ENCODE measurements around the gene YAE1.

The YAE1 gene

DNA sequence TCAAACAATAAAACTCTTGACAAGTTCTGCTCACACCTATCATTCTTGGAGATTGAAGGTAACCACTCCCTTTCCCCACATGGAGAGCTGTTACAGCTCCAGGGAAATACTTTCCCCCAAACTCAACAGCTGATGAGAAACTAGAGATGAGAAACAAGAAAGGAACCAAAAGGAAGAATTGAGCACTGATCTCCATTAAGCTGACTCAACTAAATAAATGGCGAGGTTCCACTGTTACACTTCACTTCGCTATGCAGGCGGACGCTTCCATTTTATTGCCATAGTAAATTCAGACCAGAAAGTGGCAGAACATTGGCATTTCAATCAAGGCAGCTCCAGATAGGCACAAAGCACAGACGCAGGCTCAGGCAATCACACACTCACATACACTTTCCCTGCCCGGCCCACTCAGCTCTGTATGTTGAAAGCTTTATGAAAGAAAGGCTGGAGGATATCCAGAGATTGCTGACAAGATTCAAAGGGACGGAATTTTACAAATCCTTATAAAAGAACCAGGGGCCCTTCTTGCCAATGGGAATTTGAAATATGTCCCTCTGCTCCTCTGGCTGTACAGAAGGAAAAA lies 11.5 kb upstream of the YAE1 start:
- no peaks in the 10 kb centered on the region for H3K9me3 ChIP-seq (ENCODE audit: insufficient read depth, low read depth, low read length)
- no peak overlapping the region for H3K9ac ChIP-seq (ENCODE audit: low read depth, low read length)
- no peaks in the 10 kb centered on the region for H3K36me3 ChIP-seq (ENCODE audit: insufficient read depth, low read length)
- no peak overlapping the region for H3K27ac ChIP-seq (ENCODE audit: low read depth, low read length)
- H3K4me1 ChIP-seq (ENCODE audit: insufficient read depth, low read length), result no peaks in the 10 kb centered on the region
- H3K27me3 ChIP-seq (ENCODE audit: insufficient read depth, low read length), result no peaks in the 10 kb centered on the region
- no peak overlapping the region for H3K4me3 ChIP-seq (ENCODE audit: low read length)
- WGBS, result 94% methylated on average over 7 of the region's 7 CpGs

DNA sequence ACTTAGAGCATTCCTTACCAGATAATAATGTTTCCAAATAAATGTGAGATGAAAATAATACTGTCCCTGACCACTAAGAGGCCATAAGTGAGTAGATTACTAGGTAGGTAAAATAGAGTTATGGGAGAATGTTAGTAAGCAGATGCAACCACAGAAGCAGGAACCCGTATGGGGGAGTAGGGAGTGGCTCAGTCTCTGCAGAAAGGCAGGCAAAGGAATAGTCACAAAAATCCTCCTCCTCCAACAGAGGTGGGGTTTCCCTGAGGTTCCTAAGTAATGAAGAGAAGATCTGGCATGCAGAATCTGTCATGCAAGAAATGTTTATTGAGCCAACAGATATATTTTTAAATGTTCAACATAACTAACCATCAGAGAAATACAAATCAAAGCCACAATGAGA lies 9.0 kb upstream of the YAE1 start:
- WGBS, result 44% methylated on average over 1 of the region's 1 CpG
- H3K9me3 ChIP-seq (ENCODE audit: insufficient read depth, low read depth, low read length), result no peaks in the 10 kb centered on the region
- no peak overlapping the region for H3K4me3 ChIP-seq (ENCODE audit: low read length)
- no peak overlapping the region for H3K27ac ChIP-seq (ENCODE audit: low read depth, low read length)
- H3K9ac ChIP-seq (ENCODE audit: low read depth, low read length), result no peak overlapping the region
- no peaks in the 10 kb centered on the region for H3K27me3 ChIP-seq (ENCODE audit: insufficient read depth, low read length)
- H3K36me3 ChIP-seq (ENCODE audit: insufficient read depth, low read length), result no peaks in the 10 kb centered on the region
- H3K4me1 ChIP-seq (ENCODE audit: insufficient read depth, low read length), result peaks cover 3% of the 10 kb centered on the region; the same call in 1 of the 2 replicates

DNA sequence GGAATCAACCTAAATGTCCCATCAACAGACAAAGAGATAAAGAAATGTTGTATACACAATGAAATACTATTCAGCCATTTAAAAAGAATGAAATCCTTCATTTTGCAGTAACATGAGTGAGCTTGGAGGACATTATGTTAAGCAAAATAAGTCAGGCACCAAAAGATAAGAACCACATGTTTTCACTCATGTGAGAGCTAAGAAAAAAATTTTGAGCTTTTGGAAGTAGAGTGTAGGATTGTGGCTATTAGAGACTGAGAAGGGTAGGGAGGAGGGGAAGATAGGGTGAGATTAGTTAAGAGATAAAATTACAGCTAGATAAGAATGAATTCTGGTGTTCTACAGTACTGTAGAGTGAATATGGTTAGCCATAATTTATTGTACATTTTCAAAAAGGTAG lies 8.3 kb upstream of the YAE1 start:
- Histone ChIP-seq H3K36me3 (ENCODE audit: insufficient read depth, low read length) (no peaks in the 10 kb centered on the region), H3K27me3 (ENCODE audit: insufficient read depth, low read length) (no peaks in the 10 kb centered on the region), H3K27ac (ENCODE audit: low read depth, low read length) (no peak overlapping the region), H3K4me1 (ENCODE audit: insufficient read depth, low read length) (peaks cover 3% of the 10 kb centered on the region; the same call in 1 of the 2 replicates), H3K4me3 (ENCODE audit: low read length) (no peak overlapping the region), H3K9ac (ENCODE audit: low read depth, low read length) (no peak overlapping the region), H3K9me3 (ENCODE audit: insufficient read depth, low read depth, low read length) (no peaks in the 10 kb centered on the region)

DNA sequence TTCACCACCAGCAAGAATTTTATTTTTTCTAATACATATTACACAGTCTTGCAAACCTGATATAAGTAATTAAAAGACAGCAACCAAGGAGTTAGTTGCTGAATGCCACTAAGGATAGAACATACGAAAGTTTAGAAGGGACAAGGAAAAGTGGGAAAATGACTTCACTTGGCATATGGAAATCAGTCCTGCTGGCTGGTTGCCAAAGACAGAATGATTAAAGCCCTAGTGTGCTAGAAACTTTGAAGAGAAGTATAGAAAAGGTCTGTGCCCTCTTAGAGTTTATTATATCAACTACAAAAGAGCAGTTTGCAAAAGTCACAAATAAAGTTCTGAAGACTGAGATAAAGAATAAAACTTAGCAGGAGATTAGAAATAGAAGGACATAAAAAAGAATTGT lies 5.8 kb upstream of the YAE1 start:
- Histone ChIP-seq H3K27me3 (ENCODE audit: insufficient read depth, low read length) (no peaks in the 10 kb centered on the region), H3K4me3 (ENCODE audit: low read length) (no peak overlapping the region), H3K9me3 (ENCODE audit: insufficient read depth, low read depth, low read length) (no peaks in the 10 kb centered on the region), H3K4me1 (ENCODE audit: insufficient read depth, low read length) (peaks cover 3% of the 10 kb centered on the region; the same call in 1 of the 2 replicates), H3K27ac (ENCODE audit: low read depth, low read length) (no peak overlapping the region), H3K9ac (ENCODE audit: low read depth, low read length) (no peak overlapping the region), H3K36me3 (ENCODE audit: insufficient read depth, low read length) (no peaks in the 10 kb centered on the region)
- 80% methylated on average over 1 of the region's 1 CpG for WGBS

DNA sequence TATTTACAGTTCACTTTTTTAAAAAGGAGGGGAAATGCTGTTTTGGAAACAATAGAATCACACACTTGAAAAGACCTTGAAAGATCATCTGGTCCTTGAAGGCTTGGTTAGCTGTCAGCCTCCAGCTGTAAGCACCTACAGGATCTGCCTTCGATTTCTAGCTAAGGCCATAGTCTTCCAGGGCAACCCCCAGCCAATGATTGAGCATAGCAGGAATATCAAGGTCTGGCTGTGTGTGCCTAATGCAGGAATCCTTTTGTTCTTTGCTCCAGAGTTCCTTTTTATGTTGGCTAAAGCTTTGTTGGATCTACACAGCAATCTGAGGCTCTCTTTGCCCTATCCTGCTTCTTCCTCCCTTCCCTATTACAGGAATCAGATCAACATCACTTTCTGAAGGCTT lies 5.2 kb upstream of the YAE1 start:
- no peak overlapping the region for H3K4me3 ChIP-seq (ENCODE audit: low read length)
- H3K9ac ChIP-seq (ENCODE audit: low read depth, low read length), result no peak overlapping the region
- H3K36me3 ChIP-seq (ENCODE audit: insufficient read depth, low read length), result no peaks in the 10 kb centered on the region
- no peaks in the 10 kb centered on the region for H3K9me3 ChIP-seq (ENCODE audit: insufficient read depth, low read depth, low read length)
- peaks cover 3% of the 10 kb centered on the region; the same call in 1 of the 2 replicates for H3K4me1 ChIP-seq (ENCODE audit: insufficient read depth, low read length)
- H3K27me3 ChIP-seq (ENCODE audit: insufficient read depth, low read length), result no peaks in the 10 kb centered on the region
- H3K27ac ChIP-seq (ENCODE audit: low read depth, low read length), result no peak overlapping the region
- 77% methylated on average over 1 of the region's 1 CpG for WGBS

DNA sequence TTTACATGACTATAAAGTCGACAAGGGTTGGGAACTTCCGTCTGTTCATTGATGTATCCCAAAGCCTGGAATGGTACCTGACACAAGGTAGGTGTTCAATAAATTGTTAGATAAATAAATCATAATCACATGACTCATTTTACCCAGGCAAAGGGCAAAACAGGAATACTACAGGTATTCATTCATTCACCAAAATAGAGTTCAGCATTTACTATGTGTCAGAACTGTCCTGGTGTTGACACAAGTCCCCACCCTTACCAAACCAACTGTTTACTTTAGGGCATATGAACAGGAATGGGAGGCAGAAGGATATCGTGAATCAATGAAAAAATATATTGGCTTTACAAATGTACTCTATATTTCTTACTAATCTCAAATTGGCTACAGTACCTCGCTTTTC lies 666 bp upstream of the YAE1 start:
- Histone ChIP-seq H3K9ac (ENCODE audit: low read depth, low read length) (peak overlapping the region; percentile 96), H3K36me3 (ENCODE audit: insufficient read depth, low read length) (peaks cover 16% of the 10 kb centered on the region), H3K9me3 (ENCODE audit: insufficient read depth, low read depth, low read length) (no peaks in the 10 kb centered on the region), H3K27ac (ENCODE audit: low read depth, low read length) (peak overlapping the region; percentile 74; the same call in 1 of the 2 replicates), H3K27me3 (ENCODE audit: insufficient read depth, low read length) (no peaks in the 10 kb centered on the region), H3K4me1 (ENCODE audit: insufficient read depth, low read length) (peaks cover 13% of the 10 kb centered on the region), H3K4me3 (ENCODE audit: low read length) (peak overlapping the region; percentile 88)
- 12% methylated on average over 1 of the region's 4 CpGs for WGBS

DNA sequence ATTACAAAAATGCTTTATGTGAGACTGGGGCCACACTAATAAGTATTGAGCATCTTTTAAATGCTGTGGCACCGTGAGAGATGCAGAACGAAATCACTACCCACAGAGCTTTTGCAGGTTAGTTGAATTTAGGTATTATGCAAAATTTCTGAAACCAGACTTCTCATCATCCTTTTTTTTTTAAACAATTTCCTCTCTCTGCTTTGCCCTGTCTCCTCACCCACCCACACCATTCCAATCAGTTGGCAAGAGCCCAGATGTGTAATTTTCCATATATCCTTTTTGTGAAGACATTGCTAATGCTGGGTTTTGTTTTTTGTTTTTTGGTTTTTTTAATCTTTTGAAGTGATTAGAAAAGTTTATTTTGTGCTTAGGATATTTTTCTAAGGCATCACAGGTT lies 1.1 kb downstream of the YAE1 start:
- WGBS, result 67% methylated on average over 2 of the region's 2 CpGs
- Histone ChIP-seq H3K36me3 (ENCODE audit: insufficient read depth, low read length) (peaks cover 34% of the 10 kb centered on the region), H3K27me3 (ENCODE audit: insufficient read depth, low read length) (no peaks in the 10 kb centered on the region), H3K4me3 (ENCODE audit: low read length) (peak overlapping the region; percentile 88), H3K9ac (ENCODE audit: low read depth, low read length) (peak overlapping the region; percentile 96; the same call in 1 of the 2 replicates), H3K27ac (ENCODE audit: low read depth, low read length) (no peak overlapping the region), H3K9me3 (ENCODE audit: insufficient read depth, low read depth, low read length) (no peaks in the 10 kb centered on the region), H3K4me1 (ENCODE audit: insufficient read depth, low read length) (peaks cover 9% of the 10 kb centered on the region; the same call in 1 of the 2 replicates)

DNA sequence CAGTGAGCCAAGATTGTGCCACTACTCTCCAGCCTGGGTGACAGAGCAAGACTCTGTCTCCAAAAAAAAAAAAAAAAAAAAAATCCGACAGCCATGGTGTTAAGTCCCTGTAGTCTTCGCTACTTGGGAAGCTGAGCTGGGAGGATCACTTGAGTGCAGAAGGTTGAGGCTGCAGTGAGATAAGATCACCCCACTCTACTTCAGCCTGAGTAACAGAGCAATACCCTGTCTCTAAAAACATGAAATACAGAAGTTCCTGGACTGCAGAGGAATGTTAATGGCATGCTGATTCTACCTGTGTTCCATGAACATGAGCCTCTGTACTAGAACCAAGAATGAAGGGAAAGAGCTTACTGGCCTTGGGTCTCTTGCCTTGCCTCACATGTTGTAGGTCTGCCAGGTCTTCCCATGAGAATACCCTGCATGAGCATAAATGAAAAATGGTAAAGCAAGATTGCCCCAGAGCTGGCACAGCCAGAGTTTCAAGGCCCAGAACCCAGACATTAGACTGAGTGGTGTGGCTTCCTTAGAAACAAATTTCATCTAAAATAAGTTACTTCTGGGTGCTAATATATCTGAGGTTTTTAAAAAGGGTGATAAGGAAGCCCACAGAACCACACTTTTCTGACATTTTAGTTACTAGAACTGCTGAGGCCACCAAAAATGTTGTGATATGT lies 8.6 kb downstream of the YAE1 start:
- Histone ChIP-seq H3K27me3 (ENCODE audit: insufficient read depth, low read length) (no peaks in the 10 kb centered on the region), H3K4me1 (ENCODE audit: insufficient read depth, low read length) (no peaks in the 10 kb centered on the region), H3K9me3 (ENCODE audit: insufficient read depth, low read depth, low read length) (peaks cover 7% of the 10 kb centered on the region), H3K27ac (ENCODE audit: low read depth, low read length) (no peak overlapping the region), H3K9ac (ENCODE audit: low read depth, low read length) (no peak overlapping the region), H3K4me3 (ENCODE audit: low read length) (no peak overlapping the region), H3K36me3 (ENCODE audit: insufficient read depth, low read length) (peaks cover 58% of the 10 kb centered on the region)
- 83% methylated on average over 2 of the region's 2 CpGs for WGBS

DNA sequence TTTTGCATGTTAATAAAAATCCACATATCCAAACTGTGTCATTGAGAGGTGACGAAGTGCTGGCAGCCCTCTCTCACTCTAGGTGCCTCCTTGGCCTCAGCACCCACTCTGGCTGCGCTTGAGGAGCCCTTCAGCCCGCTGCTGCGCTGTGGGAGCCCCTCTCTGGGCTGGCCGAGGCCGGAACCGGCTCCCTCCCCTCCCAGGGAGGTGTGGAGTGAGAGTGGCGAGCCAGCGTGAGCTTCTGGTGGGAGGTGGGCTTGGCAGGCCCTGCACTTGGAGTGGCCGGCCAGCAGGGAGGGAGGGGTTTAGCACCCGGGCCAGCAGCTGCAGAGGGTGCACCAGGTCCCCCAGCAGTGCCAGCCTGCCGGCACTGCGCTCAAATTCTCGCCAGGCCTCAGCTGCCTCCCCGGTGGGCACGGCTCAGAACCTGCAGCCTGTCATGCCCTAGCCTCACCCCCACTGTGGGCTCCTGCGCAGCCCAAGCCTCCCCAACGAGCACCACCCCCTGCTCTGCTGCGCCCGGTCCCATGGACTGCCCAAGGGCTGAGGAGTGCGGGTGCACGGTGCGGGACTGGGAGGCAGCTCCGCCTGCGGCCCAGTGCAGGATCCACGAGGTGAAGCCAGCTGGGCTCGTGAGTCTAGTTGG lies 11.1 kb downstream of the YAE1 start:
- WGBS, result 95% methylated on average over 27 of the region's 27 CpGs
- Histone ChIP-seq H3K9ac (ENCODE audit: low read depth, low read length) (no peak overlapping the region), H3K4me1 (ENCODE audit: insufficient read depth, low read length) (no peaks in the 10 kb centered on the region), H3K9me3 (ENCODE audit: insufficient read depth, low read depth, low read length) (peaks cover 7% of the 10 kb centered on the region), H3K4me3 (ENCODE audit: low read length) (no peak overlapping the region), H3K27ac (ENCODE audit: low read depth, low read length) (no peak overlapping the region), H3K36me3 (ENCODE audit: insufficient read depth, low read length) (peaks cover 32% of the 10 kb centered on the region), H3K27me3 (ENCODE audit: insufficient read depth, low read length) (no peaks in the 10 kb centered on the region)

DNA sequence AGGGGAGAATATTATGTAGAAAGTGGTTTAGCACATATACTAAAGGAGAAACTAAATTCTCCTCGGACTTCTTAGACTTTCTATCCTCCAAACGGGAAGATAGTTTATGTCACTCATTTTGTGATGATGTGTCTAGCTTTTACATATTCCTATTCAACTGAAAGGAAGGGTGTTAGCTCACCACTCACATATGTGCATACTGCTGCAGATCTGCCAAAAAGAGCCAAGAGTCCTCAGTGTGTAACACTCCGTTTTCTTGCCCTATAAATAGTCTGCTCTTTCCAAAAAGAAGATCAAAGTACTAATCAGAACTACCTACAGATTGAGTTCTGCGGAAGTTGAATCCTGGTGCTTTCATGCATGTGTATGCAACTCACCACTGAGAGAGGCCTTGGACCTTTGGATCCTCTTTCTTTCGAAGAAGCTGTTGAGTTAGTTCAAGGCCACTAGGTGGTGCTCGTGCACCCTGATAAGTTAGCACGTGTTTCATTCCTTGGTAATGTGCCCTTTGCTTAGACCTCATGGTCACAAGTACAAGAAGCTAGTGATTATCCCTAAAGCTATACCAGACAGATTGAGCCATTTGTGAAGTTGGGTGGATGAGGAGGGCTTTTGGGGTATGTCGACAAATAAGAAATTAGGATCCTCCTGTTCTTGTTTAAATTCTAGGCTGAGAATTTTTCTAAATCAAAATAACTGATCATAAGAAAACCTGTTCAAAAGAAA lies 14.1 kb downstream of the YAE1 start:
- peaks cover 7% of the 10 kb centered on the region for H3K9me3 ChIP-seq (ENCODE audit: insufficient read depth, low read depth, low read length)
- peaks cover 14% of the 10 kb centered on the region for H3K36me3 ChIP-seq (ENCODE audit: insufficient read depth, low read length)
- no peak overlapping the region for H3K4me3 ChIP-seq (ENCODE audit: low read length)
- peaks cover 16% of the 10 kb centered on the region for H3K4me1 ChIP-seq (ENCODE audit: insufficient read depth, low read length)
- H3K27ac ChIP-seq (ENCODE audit: low read depth, low read length), result no peak overlapping the region
- H3K27me3 ChIP-seq (ENCODE audit: insufficient read depth, low read length), result no peaks in the 10 kb centered on the region
- no peak overlapping the region for H3K9ac ChIP-seq (ENCODE audit: low read depth, low read length)
- WGBS, result 9% methylated on average over 5 of the region's 8 CpGs

DNA sequence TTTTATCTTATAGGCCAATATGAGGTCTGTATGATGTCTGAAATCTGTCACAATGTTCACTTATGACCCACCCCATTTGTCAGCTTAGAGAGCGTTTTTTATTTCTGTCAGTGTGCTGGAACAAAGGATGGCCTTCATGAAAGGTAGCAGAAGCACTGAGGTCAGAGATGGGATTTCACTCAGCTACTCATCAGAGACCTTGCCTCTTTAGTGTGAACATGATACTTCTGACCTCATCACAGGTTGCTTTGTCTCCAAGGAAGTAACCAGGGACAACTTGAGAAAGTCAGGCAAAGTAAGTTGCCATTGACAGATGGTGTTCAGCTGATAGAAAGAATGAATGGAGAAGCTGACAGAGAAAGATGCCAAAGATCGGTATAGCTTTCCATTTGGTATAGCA lies 16.3 kb downstream of the YAE1 start:
- no peaks in the 10 kb centered on the region for H3K36me3 ChIP-seq (ENCODE audit: insufficient read depth, low read length)
- H3K27me3 ChIP-seq (ENCODE audit: insufficient read depth, low read length), result no peaks in the 10 kb centered on the region
- H3K4me3 ChIP-seq (ENCODE audit: low read length), result no peak overlapping the region
- WGBS, result 94% methylated on average over 1 of the region's 2 CpGs
- H3K4me1 ChIP-seq (ENCODE audit: insufficient read depth, low read length), result peaks cover 16% of the 10 kb centered on the region
- H3K9ac ChIP-seq (ENCODE audit: low read depth, low read length), result no peak overlapping the region
- no peaks in the 10 kb centered on the region for H3K9me3 ChIP-seq (ENCODE audit: insufficient read depth, low read depth, low read length)
- no peak overlapping the region for H3K27ac ChIP-seq (ENCODE audit: low read depth, low read length)
